H1 (cell line): ENCODE results near the gene TMEM161A. TPM values are rescaled to one million over a fixed set of nuclear protein-coding genes. Genes with fewer than 3 reads are reported as not detected.

ENCODE experiments used
- CTCF ChIA-PET: fragments of 300-600 bp; sonication (Branson Sonifier 250); formaldehyde crosslinking; loops from one replicate; lab custom pipeline; 2021; ENCODE audit not compliant: partially characterized antibody; lab: Charles Lee
- POLR2A ChIA-PET: fragments of 300-600 bp; sonication (Branson Sonifier 250); formaldehyde crosslinking; loops from one replicate; lab custom pipeline; 2021; ENCODE audit warnings: inconsistent platforms; ENCODE audit not compliant: partially characterized antibody; lab: Charles Lee
- DNase-seq, 2 experiments: peaks; one replicate each; pipeline versions ENCODE4 v3.0.0 to v3.0.0-alpha.2; 2010 to 2022; ENCODE audit warnings: low spot score in 2 of 2, low read depth in 1 of 2, mixed read lengths in 1 of 2
- FAIRE-seq: peaks from 2 replicates; lab custom pipeline; 2011; peaks lifted over from hg19 to GRCh38; lab: Jason Lieb, UNC
- H2AFZ ChIP-seq: 2 replicates; pipeline ENCODE4 v1.8.1; 2012; ENCODE audit warnings: low read length, inconsistent platforms
- H2AK5ac ChIP-seq: 2 replicates; pipeline ENCODE4 v1.6.1; 2013; ENCODE audit warnings: low read depth, low read length
- H2BK120ac ChIP-seq: replicated peaks from 2 replicates; pipeline ENCODE3; 2013; ENCODE audit warnings: low read depth, low read length, inconsistent platforms
- H2BK12ac ChIP-seq: 2 replicates; pipeline ENCODE4 v1.6.1; 2013; ENCODE audit warnings: low read depth, low read length
- H2BK15ac ChIP-seq: 2 replicates; pipeline ENCODE4 v1.6.1; 2013; ENCODE audit warnings: low read length
- H2BK20ac ChIP-seq: 2 replicates; pipeline ENCODE4 v1.6.1; 2013; ENCODE audit warnings: low read length
- H2BK5ac ChIP-seq: 2 replicates; pipeline ENCODE4 v1.6.1; 2013; ENCODE audit warnings: low read depth, low read length
- H3K14ac ChIP-seq: 2 replicates; pipeline ENCODE4 v1.6.1; 2013; ENCODE audit warnings: inconsistent platforms; ENCODE audit not compliant: insufficient read length
- H3K18ac ChIP-seq: 2 replicates; pipeline ENCODE4 v1.6.1; 2013; ENCODE audit warnings: low read length; ENCODE audit errors: extremely low read depth
- H3K23ac ChIP-seq: 2 replicates; pipeline ENCODE4 v1.6.1; 2013; ENCODE audit warnings: inconsistent platforms; ENCODE audit not compliant: insufficient read length
- H3K23me2 ChIP-seq: 2 replicates; pipeline ENCODE4 v1.6.1; 2013; ENCODE audit warnings: low read depth, low read length
- H3K27ac ChIP-seq: 2 replicates; pipeline ENCODE4 v1.6.1; 2011; ENCODE audit warnings: low read depth, low read length, inconsistent platforms
- H3K27me3 ChIP-seq, 4 experiments: replicated peaks in 1 of 4; 1 replicate in 1 of 4; 2 replicates in 3 of 4; pipeline versions ENCODE4 v1.6.1 to v1.8.1; 2011 to 2013; ENCODE audit warnings: low read length in 3 of 4, mild to moderate bottlenecking in 3 of 4, inconsistent platforms in 2 of 4, mixed read lengths in 2 of 4, moderate library complexity in 1 of 4; ENCODE audit not compliant: control insufficient read depth in 3 of 4, insufficient read depth in 3 of 4; ENCODE audit errors: extremely low read depth in 1 of 4
- H3K36me3 ChIP-seq, 4 experiments: 2 replicates each; pipeline versions ENCODE4 v1.6.1 to v1.8.1; 2011 to 2013; ENCODE audit warnings: mild to moderate bottlenecking in 4 of 4, low read length in 3 of 4, moderate library complexity in 2 of 4, control low read depth in 1 of 4, inconsistent platforms in 1 of 4; ENCODE audit not compliant: insufficient read depth in 4 of 4, control insufficient read depth in 2 of 4
- H3K4ac ChIP-seq: replicated peaks from 2 replicates; pipeline ENCODE3; 2013; ENCODE audit warnings: low read length, low read depth, mixed read lengths, inconsistent platforms; ENCODE audit not compliant: insufficient read length
- H3K4me1 ChIP-seq, 4 experiments: replicated peaks in 1 of 4; 1 replicate in 1 of 4; 2 replicates in 3 of 4; pipeline versions ENCODE4 v1.6.1 to v1.8.1; 2011 to 2013; ENCODE audit warnings: low read length in 3 of 4, inconsistent platforms in 2 of 4, mixed read lengths in 1 of 4; ENCODE audit not compliant: insufficient read depth in 4 of 4, control insufficient read depth in 3 of 4
- H3K4me2 ChIP-seq, 2 experiments: 2 replicates each; pipeline versions ENCODE4 v1.6.1 to v1.8.1; 2011 to 2013; ENCODE audit warnings: low read depth in 2 of 2, low read length in 2 of 2, control low read depth in 1 of 2, inconsistent platforms in 1 of 2, mild to moderate bottlenecking in 1 of 2; ENCODE audit not compliant: insufficient read depth in 1 of 2
- H3K4me3 ChIP-seq, 4 experiments: fragments of 200-600, 300-600 bp in 1 of 4; sonication (generic), shearing (Covaris generic), sonication (Bioruptor Twin) in 1 of 4; 2 replicates each; pipeline versions ENCODE4 v1.5.1 to v1.8.1; 2011 to 2016; ENCODE audit warnings: low read length in 4 of 4, low read depth in 3 of 4, control low read depth in 2 of 4, inconsistent platforms in 2 of 4, mild to moderate bottlenecking in 2 of 4, mixed read lengths in 1 of 4, moderate library complexity in 1 of 4; ENCODE audit not compliant: insufficient read depth in 2 of 4; ENCODE audit errors: extremely low read depth in 1 of 4
- H3K56ac ChIP-seq: replicated peaks from 2 replicates; pipeline ENCODE3; 2013; ENCODE audit warnings: low read depth, mild to moderate bottlenecking, mixed read lengths, low read length, inconsistent platforms; ENCODE audit not compliant: insufficient read length
- H3K79me1 ChIP-seq: 2 replicates; pipeline ENCODE4 v1.6.1; 2013; ENCODE audit warnings: low read depth, low read length, control low read depth
- H3K79me2 ChIP-seq, 2 experiments: 2 replicates each; pipeline versions ENCODE4 v1.6.1 to v1.8.1; 2012 to 2013; ENCODE audit warnings: low read length in 2 of 2, mild to moderate bottlenecking in 2 of 2, inconsistent platforms in 1 of 2; ENCODE audit not compliant: insufficient read depth in 2 of 2, control insufficient read depth in 1 of 2
- H3K9ac ChIP-seq, 4 experiments: replicated peaks in 1 of 4; 1 replicate in 1 of 4; 2 replicates in 3 of 4; pipeline versions ENCODE4 v1.6.1 to v1.8.1; 2011 to 2013; ENCODE audit warnings: low read depth in 3 of 4, low read length in 3 of 4, control low read depth in 2 of 4, mild to moderate bottlenecking in 2 of 4, moderate library complexity in 2 of 4, inconsistent platforms in 1 of 4; ENCODE audit errors: extremely low read depth in 1 of 4
- H3K9me3 ChIP-seq, 2 experiments: 2 replicates each; pipeline versions ENCODE4 v1.6.1 to v1.8.1; 2012 to 2013; ENCODE audit warnings: mild to moderate bottlenecking in 2 of 2, moderate library complexity in 2 of 2, control low read depth in 1 of 2, inconsistent platforms in 1 of 2, low read depth in 1 of 2, low read length in 1 of 2, mixed read lengths in 1 of 2; ENCODE audit not compliant: insufficient read depth in 2 of 2
- H4K20me1 ChIP-seq, 2 experiments: replicated peaks in 1 of 2; 2 replicates each; pipeline versions ENCODE3 to v1.8.1; 2011 to 2013; ENCODE audit warnings: inconsistent platforms in 2 of 2, low read length in 2 of 2, mild to moderate bottlenecking in 1 of 2; ENCODE audit not compliant: insufficient read depth in 2 of 2, control insufficient read depth in 1 of 2
- H4K5ac ChIP-seq: 2 replicates; pipeline ENCODE4 v1.6.1; 2013; ENCODE audit warnings: low read length, low read depth, mixed read lengths, inconsistent platforms; ENCODE audit not compliant: insufficient read length
- H4K8ac ChIP-seq: 2 replicates; pipeline ENCODE4 v1.8.0; 2013; ENCODE audit warnings: mild to moderate bottlenecking, moderate library complexity, low read length, inconsistent platforms; ENCODE audit not compliant: insufficient read depth; ENCODE audit errors: extremely low read depth
- H4K91ac ChIP-seq: replicated peaks from 2 replicates; pipeline ENCODE3; 2013; ENCODE audit warnings: low read length, mixed read lengths, inconsistent platforms; ENCODE audit not compliant: insufficient read length
- WGBS, 2 experiments: shearing (Covaris generic) in 1 of 2; methylation state at CpG; one replicate each; pipeline versions ENCODE4 v1.1.6 to v1.1.7; 2013 to 2015; ENCODE audit warnings: low lambda C conversion rate in 2 of 2, mixed read lengths in 2 of 2, inconsistent platforms in 1 of 2, low coverage in 1 of 2, missing lambda C conversion rate in 1 of 2; ENCODE audit not compliant: insufficient replicate concordance in 2 of 2, insufficient coverage in 1 of 2, insufficient read length in 1 of 2; ENCODE audit errors: extremely low coverage in 1 of 2, missing lambda C conversion rate in 1 of 2; 5-methylcytosine and 5-hydroxymethylcytosine counted together
- polyA plus RNA-seq, 7 experiments: library from polyadenylated mRNA; depleted of rRNA in 3 of 7; stranded (reverse) in 5 of 7; unstranded in 2 of 7; fragments of >200 nt in 5 of 7; fragments of 200-250 nt in 2 of 7; gene quantifications; 1 replicate in 5 of 7; 2 replicates in 1 of 7; 4 replicates in 1 of 7; pipeline versions ENCODE4 v1.2.1 to v1.2.3, GENCODE V29; 2011 to 2013; ENCODE audit warnings: missing spikeins in 2 of 7, mixed read lengths in 2 of 7
- total RNA-seq: library from RNA; stranded (reverse); fragmentation: NEBNext Ultra II Directional; extraction: Animal tissue kit (Norgen Biotek cat#: 25700); gene quantifications from 2 replicates; pipeline ENCODE4 v1.2.1, GENCODE V29; 2021

TMEM161A gene
- total and polyA plus RNA-seq, 2 of the 8 experiments (the other 6 are each of a cell fraction or from before 2014, with no cell fraction given) = 47.8 to 103 TPM

DNA sequence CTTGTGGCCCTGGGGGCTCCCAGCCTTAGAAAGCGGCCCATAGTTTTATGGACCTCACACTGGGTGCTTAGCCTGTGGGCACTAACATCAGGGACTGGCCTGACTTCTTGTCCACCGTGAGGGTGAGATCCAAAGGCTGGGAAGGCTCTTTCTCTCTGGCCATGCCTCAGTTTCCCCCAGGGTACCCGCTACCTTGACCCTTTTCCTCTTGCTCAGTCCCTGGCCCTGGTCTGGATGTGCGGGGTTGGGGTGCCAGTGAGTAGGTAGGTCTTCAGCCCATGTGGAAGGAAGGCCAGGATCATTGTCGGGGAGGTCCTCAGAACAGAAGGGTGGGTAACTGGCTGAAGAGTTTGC, 1.6 kb upstream of the TMEM161A start:
- no peak overlapping the region for H3K4me3 ChIP-seq
- DNase-seq (no peak), FAIRE-seq (no peak)
- 0 out of 2 replicates have a peak overlapping the region, but pooled peaks have one; percentile 6 for H2BK12ac ChIP-seq
- H3K9me3 ChIP-seq = no peaks in the 10 kb centered on the region
- ChIA-PET POLR2A (interaction anchor here (0.7 to 2.4 kb wide), 4 partner anchors 9 to 34 kb away, joined by 3 to 12 read pairs (median 6); partner anchors contain the start of gene MEF2B), CTCF (interaction anchor here (0.6 to 6.2 kb wide), 22 partner anchors 10 to 372 kb away, joined by 3 to 46 read pairs (median 6); no protein-coding TSS in a partner anchor)
- peaks cover 0 to 11% (median 7%) of the 10 kb centered on the region in 4 experiments; a peak in 6 of 7 replicates for H3K4me1 ChIP-seq
- H4K8ac ChIP-seq = no peak overlapping the region
- H3K79me1 ChIP-seq = peaks cover 5% of the 10 kb centered on the region; the same call in 1 of the 2 replicates
- H2AFZ ChIP-seq = no peak overlapping the region
- 53% methylated on average over 5 of the region's 5 CpGs; no CpG with 5 or more reads in 1 of the 2 experiments for WGBS, 2 experiments
- no peak overlapping the region for H2BK5ac ChIP-seq
- peaks cover 3% of the 10 kb centered on the region; the same call in 1 of the 2 replicates for H3K23me2 ChIP-seq
- H3K79me2 ChIP-seq = 0 out of 4 replicates have a peak, but pooled peaks cover 0 to 4% of the 10 kb centered on the region in 2 experiments
- no peak overlapping the region for H4K91ac ChIP-seq
- no peak overlapping the region for H3K14ac ChIP-seq
- H3K23ac ChIP-seq = no peak overlapping the region
- H2BK15ac ChIP-seq = no peak overlapping the region
- H3K9ac ChIP-seq = no peak overlapping the region
- H2AK5ac ChIP-seq = no peak overlapping the region
- no peak overlapping the region for H3K4me2 ChIP-seq
- no peak overlapping the region for H3K56ac ChIP-seq
- H4K20me1 ChIP-seq = peaks cover 2 to 7% of the 10 kb centered on the region in 2 experiments
- no peak overlapping the region for H4K5ac ChIP-seq
- H3K36me3 ChIP-seq = no peaks in the 10 kb centered on the region
- no peak overlapping the region for H3K18ac ChIP-seq
- H3K4ac ChIP-seq = no peak overlapping the region
- H2BK120ac ChIP-seq = no peak overlapping the region
- no peak overlapping the region for H2BK20ac ChIP-seq
- H3K27me3 ChIP-seq = peaks cover 0 to 3% (median 0%) of the 10 kb centered on the region in 4 experiments; a peak in 4 of 7 replicates
- H3K27ac ChIP-seq = no peak overlapping the region
